Middle frontal gyrus (tissue), 1 donor: ENCODE data around the gene ZNF490.
"Not testable (repeated sequence)": the region's sequence is repeated elsewhere in the genome, so short reads cannot be mapped to it uniquely, and the experiment has no call there.

Source experiments
- DNase-seq: peaks from one replicate; pipeline ENCODE4 v3.0.0-alpha.2; 2015; ENCODE audit warnings: low spot score; ENCODE audit errors: extremely low spot score

ZNF490 gene

GRCh38 chr19:12623361-12624031, 12.9 kb upstream of the ZNF490 start:
- no peak for DNase-seq

DNA sequence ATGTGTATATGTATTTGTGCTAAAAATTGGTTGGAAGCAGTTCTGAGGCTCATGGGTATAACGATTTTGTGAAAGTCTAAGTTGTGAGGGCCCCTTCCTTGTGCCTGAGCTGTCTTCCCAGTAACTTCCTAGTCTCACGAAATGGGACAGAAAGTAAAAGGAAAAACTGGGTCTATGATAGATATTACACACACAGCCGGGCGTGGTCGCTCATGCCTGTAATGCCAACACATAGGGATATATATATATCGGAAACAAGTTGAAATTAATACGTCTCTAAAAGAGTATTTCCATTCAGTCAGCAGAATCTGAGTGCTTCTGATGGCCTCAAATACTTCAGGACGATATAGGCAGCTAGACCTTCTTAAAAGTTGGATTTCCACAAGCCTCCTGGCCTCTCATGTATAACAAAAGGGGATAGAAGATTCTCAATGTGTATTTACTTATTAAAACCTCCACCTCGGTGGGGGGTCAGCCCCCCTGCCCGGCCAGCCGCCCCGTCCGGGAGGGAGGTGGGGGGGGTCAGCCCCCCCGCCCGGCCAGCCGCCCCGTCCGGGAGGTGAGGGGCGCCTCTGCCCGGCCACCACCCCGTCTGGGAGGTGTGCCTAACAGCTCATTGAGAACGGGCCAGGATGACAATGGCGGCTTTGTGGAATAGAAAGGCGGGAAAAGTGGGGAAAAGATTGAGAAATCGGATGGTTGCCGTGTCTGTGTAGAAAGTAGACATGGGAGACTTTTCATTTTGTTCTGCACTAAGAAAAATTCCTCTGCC, 10.8 kb upstream of the ZNF490 start:
- not testable (repeated sequence) for DNase-seq

GRCh38 chr19:12617646-12618045, 7.0 kb upstream of the ZNF490 start:
- DNase-seq = no peak

DNA sequence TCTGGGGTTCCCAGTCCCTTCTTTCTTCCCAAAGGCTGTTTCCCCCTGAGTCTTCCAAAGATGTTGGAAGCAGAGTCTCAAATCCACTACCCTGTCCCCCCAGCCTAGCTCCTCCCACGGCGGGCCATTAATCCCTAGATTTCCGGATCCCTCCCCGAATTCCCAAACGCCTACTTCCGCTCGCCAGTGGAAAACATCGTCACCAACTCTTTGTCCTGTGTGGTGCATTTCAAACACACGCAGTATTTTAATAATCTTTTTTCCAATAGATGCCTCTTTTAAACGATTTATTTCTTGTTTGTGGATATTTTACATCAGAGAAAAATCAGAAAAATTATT, 717 bp upstream of the ZNF490 start:
- no peak for DNase-seq

DNA sequence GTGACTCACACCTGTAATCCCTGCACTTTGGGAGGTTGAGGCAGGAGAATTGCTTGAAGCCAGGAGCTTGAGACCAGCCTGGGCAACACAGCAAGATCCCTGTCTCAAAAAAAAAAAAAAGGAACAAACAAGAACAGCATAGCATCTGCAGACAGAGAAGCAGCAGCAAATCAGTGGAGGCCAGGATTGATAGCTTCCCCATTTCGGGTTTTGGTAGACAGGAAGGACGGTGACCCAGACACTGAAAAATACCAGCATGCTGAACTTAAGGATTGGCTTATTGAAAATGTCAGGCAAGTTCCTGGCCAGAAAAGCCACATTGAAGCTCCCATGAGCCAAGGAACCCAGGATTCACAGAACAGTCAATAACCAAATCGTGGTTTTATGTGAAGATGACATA, 3.0 kb downstream of the ZNF490 start:
- DNase-seq = no peak

DNA sequence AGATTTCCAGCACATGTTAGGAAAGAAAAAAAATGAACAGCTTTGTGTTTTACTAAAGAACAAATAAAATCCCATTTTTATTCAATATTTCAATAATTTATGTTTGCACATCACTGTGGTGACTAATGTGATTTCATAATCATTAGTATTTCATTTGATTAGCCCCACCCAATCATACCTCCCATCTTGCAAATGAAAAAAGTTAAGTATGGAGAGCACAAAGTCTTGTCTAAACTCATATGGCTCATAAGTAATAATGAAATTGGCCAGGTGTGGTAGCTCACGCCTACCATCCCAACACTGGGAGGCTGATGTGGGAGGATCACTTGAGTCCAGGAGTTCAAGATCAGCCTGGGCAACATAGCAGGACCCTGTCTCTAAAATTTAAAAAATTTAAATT, 3.8 kb downstream of the ZNF490 start:
- DNase-seq = no peak

GRCh38 chr19:12603714-12604113, 6.9 kb downstream of the ZNF490 start:
- DNase-seq = no peak

- no peak for DNase-seq
Measured at GRCh38 chr19:12597594-12597993, 13.0 kb downstream of the ZNF490 start.

DNA sequence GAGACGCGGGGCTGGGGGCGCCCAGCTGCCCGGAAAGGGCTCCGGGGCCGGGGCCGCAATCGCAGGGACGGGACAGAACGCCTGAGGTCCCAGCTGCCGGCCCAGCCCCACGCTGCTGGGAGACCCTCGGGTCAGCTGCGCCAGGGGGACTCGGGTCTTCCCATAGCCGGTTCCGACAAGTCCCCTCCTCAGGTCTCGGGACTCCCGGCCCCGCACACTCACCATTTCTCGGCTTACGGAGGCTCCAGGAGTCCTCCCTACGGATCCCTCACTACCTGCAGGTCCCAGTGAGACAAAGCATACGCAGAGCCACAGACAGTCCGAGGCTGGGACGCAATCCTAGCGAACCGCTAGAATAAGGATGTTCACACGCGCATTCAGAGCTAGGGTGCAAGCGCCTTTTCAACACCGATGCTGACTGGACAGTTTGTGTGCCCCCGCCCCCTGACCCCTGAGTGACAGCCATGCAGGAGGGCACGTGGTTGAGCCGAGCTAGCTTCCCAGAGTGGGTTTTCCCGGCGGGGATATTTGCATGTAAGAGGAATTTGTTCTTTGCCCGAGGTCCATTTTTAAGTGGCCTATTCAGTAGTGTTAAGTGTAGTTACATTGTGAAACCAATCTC, 13.6 kb downstream of the ZNF490 start:
- no peak for DNase-seq

GRCh38 chr19:12596485-12596884, 14.1 kb downstream of the ZNF490 start:
- no peak for DNase-seq

DNA sequence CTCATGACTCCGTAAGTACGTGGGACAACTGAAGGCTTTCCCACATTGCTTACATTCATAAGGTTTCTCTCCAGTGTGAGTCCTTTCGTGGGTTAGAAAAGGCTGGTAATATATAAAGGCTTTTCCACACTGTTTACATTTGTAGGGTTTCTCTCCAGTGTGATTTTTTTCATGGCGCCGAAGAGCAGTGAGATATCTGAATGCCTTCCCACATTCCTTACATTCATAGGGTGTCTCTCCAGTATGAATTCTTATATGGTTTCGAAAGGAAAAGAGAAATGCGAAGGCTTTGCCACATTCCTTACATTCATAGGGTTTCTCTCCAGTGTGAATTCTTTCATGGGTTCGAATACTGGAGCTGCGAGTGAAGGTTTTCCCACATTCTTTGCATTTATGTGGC, 29.5 kb downstream of the ZNF490 start:
- no peak for DNase-seq

- DNase-seq = no peak
Measured at GRCh38 chr19:12580180-12580694, 30.4 kb downstream of the ZNF490 start.

- no peak for DNase-seq
Measured at GRCh38 chr19:12578641-12579040, 32.0 kb downstream of the ZNF490 start.

GRCh38 chr19:12574036-12574435, 36.6 kb downstream of the ZNF490 start:
- DNase-seq = no peak

DNA sequence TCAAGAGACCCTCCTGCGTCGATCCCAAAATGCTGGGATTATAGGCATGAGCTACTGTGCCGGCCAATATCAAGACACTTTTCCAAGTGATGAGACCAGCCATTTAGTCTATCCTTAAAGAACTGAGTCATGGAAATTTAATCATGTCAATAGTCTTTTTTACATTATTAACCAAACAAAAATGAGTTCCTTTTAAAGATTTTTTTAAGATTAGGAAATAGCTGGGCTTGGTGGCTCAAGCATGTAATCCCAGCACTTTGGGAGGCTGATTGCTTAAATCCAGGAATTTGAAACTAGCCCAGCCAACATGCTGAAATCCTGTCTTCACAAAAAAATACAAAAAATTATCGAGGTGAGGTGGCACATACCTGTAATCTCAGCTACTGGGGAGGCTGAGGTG, 42.7 kb downstream of the ZNF490 start:
- no peak for DNase-seq

GRCh38 chr19:12566380-12566779, 44.2 kb downstream of the ZNF490 start:
- DNase-seq = not testable (repeated sequence)

GRCh38 chr19:12564016-12564664, 46.5 kb downstream of the ZNF490 start:
- peak; percentile 78 for DNase-seq

DNA sequence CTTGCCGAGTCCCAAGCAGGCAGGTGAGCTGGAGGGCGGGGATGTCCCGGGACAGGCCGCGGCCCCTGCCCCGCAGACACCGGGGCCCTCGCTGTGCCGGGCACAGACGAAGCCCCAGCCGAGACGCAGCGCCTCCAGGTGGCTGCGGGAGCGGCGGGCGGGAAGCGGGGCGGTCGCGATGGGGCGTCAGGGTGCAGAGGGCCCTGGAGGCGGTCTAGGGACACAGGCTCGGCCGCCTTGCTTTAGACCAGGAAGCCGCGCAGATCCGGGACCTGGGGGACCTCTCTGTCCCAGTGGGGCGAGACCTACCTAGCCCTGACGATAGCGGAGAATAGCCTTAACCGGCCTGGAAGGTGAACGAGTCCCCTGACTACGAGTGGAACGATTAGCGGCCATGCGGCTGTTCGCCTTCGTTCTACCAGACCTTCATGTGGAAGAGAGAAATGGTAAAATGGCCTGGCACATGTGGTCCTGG, 55.1 kb downstream of the ZNF490 start:
- no peak for DNase-seq

DNA sequence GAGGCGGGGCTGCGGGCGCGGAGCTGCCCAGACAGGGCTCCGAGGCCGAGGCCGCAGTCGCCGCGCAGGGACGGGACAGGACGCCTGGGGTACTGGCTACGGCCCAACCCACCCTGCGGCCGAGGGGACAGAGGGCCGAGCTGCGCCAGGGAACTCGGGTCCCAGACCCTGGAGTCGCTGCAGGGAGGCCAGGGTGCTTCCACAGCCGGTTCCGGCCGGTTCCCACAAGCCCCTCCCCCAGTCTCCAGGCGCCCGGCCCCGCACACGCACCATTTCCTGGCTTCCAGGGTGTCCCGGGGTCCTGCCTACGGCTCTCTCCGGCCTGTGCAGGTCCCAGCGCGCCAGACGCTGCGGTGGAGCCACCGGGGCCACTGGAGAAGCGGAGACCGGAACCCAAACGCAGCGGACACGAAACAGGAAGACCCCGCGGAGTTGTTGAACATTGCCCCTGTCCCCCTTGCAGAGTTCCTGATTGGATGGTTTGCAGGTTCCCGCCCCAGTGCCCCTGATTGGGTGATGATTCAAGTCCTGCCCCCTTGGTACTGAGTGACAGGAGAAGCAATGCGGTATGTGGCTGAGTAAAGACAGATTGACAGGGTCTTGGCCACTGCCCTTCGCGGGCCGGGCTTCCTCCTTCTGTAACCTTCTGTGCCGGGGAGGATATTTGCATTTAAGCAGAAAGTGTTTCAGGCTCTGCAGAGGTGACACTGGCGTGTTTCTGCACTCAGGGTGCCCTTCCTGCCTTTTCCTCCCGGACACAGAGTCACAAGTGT, 59.4 kb downstream of the ZNF490 start, which contains the start of gene ZNF564:
ZNF564 (minus strand) TSS at position 423 of the 773 bp plus-strand sequence; CDS start at position 273, 150 bp downstream.
- peak; percentile 98 for DNase-seq

DNA sequence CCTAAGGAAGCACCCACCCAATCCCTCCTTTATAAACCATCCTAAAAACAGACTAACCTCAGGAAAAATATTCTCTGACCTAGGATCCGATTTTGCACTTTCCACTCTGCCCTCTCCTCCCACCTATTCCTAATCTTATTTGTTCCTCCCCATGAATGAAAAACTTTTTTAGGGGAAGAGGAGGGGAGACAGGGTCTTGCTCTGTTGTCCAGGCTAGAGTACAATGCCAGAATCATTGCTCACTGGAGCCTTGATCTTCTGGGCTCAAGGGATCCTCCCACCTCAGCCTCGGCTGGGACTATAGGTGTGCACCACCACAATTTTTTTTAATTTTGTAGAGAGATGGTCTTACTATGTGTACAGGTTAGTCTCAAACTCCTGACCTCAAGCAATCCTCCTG, 63.7 kb downstream of the ZNF490 start:
- no peak for DNase-seq

GRCh38 chr19:12546068-12546467, 64.5 kb downstream of the ZNF490 start:
- no peak for DNase-seq
